Panc1 (cell line): ENCODE measurements around the gene NRCAM. TPM values are rescaled to one million over a fixed set of nuclear protein-coding genes. Genes with fewer than 3 reads are reported as not detected.
"Not testable (repeated sequence)": the region's sequence is repeated elsewhere in the genome, so short reads cannot be mapped to it uniquely, and the experiment has no call there.

Experiments
- ATAC-seq: fragments of 200-7000 bp; cut with Tn5 transposase; 2 replicates; pipeline ENCODE4 v1.9.1; 2020; ENCODE audit warnings: mild to moderate bottlenecking, moderate library complexity
- Bru-seq: library from RNA; stranded (reverse); fragments of 400-500 nt; gene quantifications from one replicate; lab custom pipeline; 2021; lab: Mats Ljungman, UMichigan
- BruChase-seq, 2 experiments: library from RNA; stranded (reverse); fragments of 400-500 nt; gene quantifications; one replicate each; lab custom pipeline; 2021; lab: Mats Ljungman, UMichigan
- BruUV-seq: library from RNA; stranded (reverse); fragments of 400-500 nt; replicated peaks from 2 replicates; lab custom pipeline; 2021; lab: Mats Ljungman, UMichigan
- CTCF ChIA-PET: fragments of 300-600 bp; sonication (Branson Sonifier 250); formaldehyde crosslinking; loops from one replicate; lab custom pipeline; 2022; ENCODE audit warnings: antibody characterized with exemption; lab: Charles Lee
- POLR2A ChIA-PET: fragments of 300-600 bp; sonication (Branson Sonifier 250); formaldehyde crosslinking; loops from one replicate; lab custom pipeline; 2022; ENCODE audit warnings: antibody characterized with exemption; lab: Charles Lee
- DNase-seq: peaks from one replicate; pipeline ENCODE4 v3.0.0-alpha.2; 2010; ENCODE audit warnings: low read depth, low spot score
- H3K27ac ChIP-seq: 2 replicates; pipeline ENCODE4 v1.5.1; 2011; ENCODE audit warnings: mild to moderate bottlenecking, low read length, inconsistent platforms
- H3K27me3 ChIP-seq: fragments of 200-500 bp; sonication (Bioruptor generic); 2 replicates; pipeline ENCODE4 v1.6.0; 2014; ENCODE audit warnings: low read length, inconsistent platforms; ENCODE audit not compliant: control insufficient read depth, insufficient read depth
- H3K36me3 ChIP-seq: fragments of 200-500 bp; sonication (Bioruptor generic); 2 replicates; pipeline ENCODE4 v1.5.1; 2014; ENCODE audit warnings: inconsistent platforms, mild to moderate bottlenecking, low read length, moderate library complexity; ENCODE audit not compliant: control insufficient read depth, insufficient read depth
- H3K4me1 ChIP-seq: 2 replicates; pipeline ENCODE4 v1.5.1; 2011; ENCODE audit warnings: inconsistent platforms, mild to moderate bottlenecking, low read length, moderate library complexity; ENCODE audit not compliant: control insufficient read depth, insufficient read depth
- H3K4me3 ChIP-seq, 2 experiments: 2 replicates each; pipeline ENCODE4 v1.5.1; 2011 to 2012; ENCODE audit warnings: low read depth in 2 of 2, low read length in 2 of 2, mild to moderate bottlenecking in 2 of 2, inconsistent platforms in 1 of 2, moderate library complexity in 1 of 2
- H3K9me3 ChIP-seq: fragments of 200-500 bp; sonication (Bioruptor generic); 2 replicates; pipeline ENCODE4 v1.5.1; 2014; ENCODE audit warnings: low read depth, mild to moderate bottlenecking, inconsistent platforms, low read length, moderate library complexity; ENCODE audit not compliant: control insufficient read depth, insufficient read depth
- CTCF ChIP-seq: fragments of 450-650 bp; IDR thresholded peaks from 2 replicates; pipeline ENCODE4 v1.5.1; 2017; ENCODE audit warnings: mild to moderate bottlenecking
- REST ChIP-seq, 2 experiments: IDR thresholded peaks; 2 replicates each; pipeline ENCODE4 v1.6.1; 2011 to 2012; ENCODE audit warnings: low read depth in 2 of 2, control low read depth in 1 of 2, low read length in 1 of 2, mild to moderate bottlenecking in 1 of 2, moderate library complexity in 1 of 2; ENCODE audit not compliant: insufficient read depth in 1 of 2
- SIN3A ChIP-seq: IDR thresholded peaks from 2 replicates; pipeline ENCODE4 v1.6.1; 2012; ENCODE audit warnings: low read depth, mild to moderate bottlenecking, low read length, moderate library complexity, borderline replicate concordance; ENCODE audit not compliant: insufficient read depth
- TCF7L2 ChIP-seq: IDR thresholded peaks from 2 replicates; pipeline ENCODE4 v1.6.1; 2011; ENCODE audit warnings: mild to moderate bottlenecking, low read depth, low read length, inconsistent platforms
- in situ Hi-C: cut with HindIII; loops from 2 replicates; pipeline ENCODE4 v1.10.0; 2016; ENCODE audit warnings: low sequenced_read_pairs, low pct_unique_long_range_greater_than_20kb
- intact Hi-C: fragments of 100-400 bp; cut with micrococcal nuclease; formaldehyde crosslinking; loops from one replicate; pipeline ENCODE4 v1.10.0; 2022; ENCODE audit not compliant: unreplicated experiment
- long read RNA-seq: library from polyadenylated mRNA; unstranded; transcript quantifications from one replicate; pipeline ENCODE4 v2.0.0, GENCODE V29; 2021; ENCODE audit not compliant: unreplicated experiment
- polyA plus RNA-seq: library from polyadenylated mRNA; unstranded; fragments of >200 nt; gene quantifications from one replicate; pipeline ENCODE4 v1.2.1, GENCODE V29; 2012; ENCODE audit warnings: missing spikeins; ENCODE audit not compliant: insufficient read length
- total RNA-seq: library from RNA; stranded (reverse); gene quantifications from one replicate; pipeline ENCODE4 v1.2.1, GENCODE V29; 2021; ENCODE audit not compliant: unreplicated experiment

NRCAM gene
- total RNA-seq: 0.21 TPM
- not detected for polyA plus RNA-seq
- percentile 8 among the genes with signal in this experiment for Bru-seq, nascent RNA
- percentile 10 among the genes with signal in this experiment for BruChase-seq, experiment 1, labeled RNA remaining after a 2-hour chase
- percentile 9 among the genes with signal in this experiment for BruChase-seq, experiment 2, labeled RNA remaining after a 6-hour chase
- long read RNA-seq: 0 reads

GRCh38 chr7:108455998-108456677 is at the start of gene NRCAM:
NRCAM (minus strand) TSS chr7:108456436; CDS start chr7:108240064, 216,372 bp downstream.
- ATAC-seq (peak; percentile 56), DNase-seq (no peak)
- Histone ChIP-seq H3K9me3 (no peaks in the 10 kb centered on the region), H3K27ac (no peak within 1 kb of the TSS), H3K4me3 (peak within 1 kb of the TSS; percentile 33 to 43), H3K36me3 (no peaks in the 10 kb centered on the region), H3K27me3 (peaks cover 43% of the 10 kb centered on the region), H3K4me1 (no peaks in the 10 kb centered on the region)
- ChIA-PET CTCF (no interaction called here), POLR2A (no interaction called here)
- TF ChIP-seq REST (IDR thresholded peaks at IDR 0.05; ENCODE audit: insufficient read depth in 1 of 2, low read depth in 2 of 2, low read length in 1 of 2) (no peak), TCF7L2 (no peak), CTCF (no peak), SIN3A (no peak)
- no TSS peak for BruUV-seq
- intact Hi-C loops: no loop called here
- in situ Hi-C loops: no loop called here

- H3K9me3 ChIP-seq, CTCF ChIA-PET, H3K27ac ChIP-seq, DNase-seq, H3K27me3 ChIP-seq, ATAC-seq, BruUV-seq, intact Hi-C loops, H3K4me1 ChIP-seq, H3K36me3 ChIP-seq, H3K4me3 ChIP-seq, POLR2A ChIA-PET, in situ Hi-C loops: not testable (repeated sequence)
These were observed 48.3 kb upstream of the NRCAM start for GRCh38 chr7:108504576-108504975.
